ENCODE results near the gene PACSIN3.

PACSIN3 gene

GRCh38 chr11:47176328-47177228 lies 9.7 kb downstream of the PACSIN3 start, which contains the start of gene ARFGAP2:
ARFGAP2 (minus strand) TSS chr11:47176879; CDS start chr11:47176853, 26 bp downstream.
- DNase-seq (ENCODE audit: low spot score), result peak; percentile 98

- no peak for DNase-seq (ENCODE audit: low spot score)
These were observed 10.4 kb downstream of the PACSIN3 start for GRCh38 chr11:47175746-47176327.

GRCh38 chr11:47172740-47173336 lies 13.4 kb downstream of the PACSIN3 start:
- DNase-seq (ENCODE audit: low spot score), result no peak

GRCh38 chr11:47171856-47172255 lies 14.4 kb downstream of the PACSIN3 start:
- DNase-seq (ENCODE audit: low spot score), result no peak

GRCh38 chr11:47171061-47171838 lies 15.0 kb downstream of the PACSIN3 start:
- DNase-seq (ENCODE audit: low spot score), result no peak

- DNase-seq (ENCODE audit: low spot score), result no peak
These were observed 19.9 kb downstream of the PACSIN3 start for GRCh38 chr11:47166368-47166767.

- no peak for DNase-seq (ENCODE audit: low spot score)
These were observed 20.9 kb downstream of the PACSIN3 start for GRCh38 chr11:47165253-47165840.

- DNase-seq (ENCODE audit: low spot score), result no peak
These were observed 21.9 kb downstream of the PACSIN3 start for GRCh38 chr11:47164321-47164720.

- no peak for DNase-seq (ENCODE audit: low spot score)
These were observed 22.3 kb downstream of the PACSIN3 start for GRCh38 chr11:47163898-47164297.

GRCh38 chr11:47163193-47163592 lies 23.0 kb downstream of the PACSIN3 start:
- no peak for DNase-seq (ENCODE audit: low spot score)

GRCh38 chr11:47162426-47162825 lies 23.8 kb downstream of the PACSIN3 start:
- no peak for DNase-seq (ENCODE audit: low spot score)

GRCh38 chr11:47161890-47162289 lies 24.3 kb downstream of the PACSIN3 start:
- DNase-seq (ENCODE audit: low spot score), result no peak

- DNase-seq (ENCODE audit: low spot score), result peak; percentile 66
These were observed 24.9 kb downstream of the PACSIN3 start for GRCh38 chr11:47161134-47161854.

- DNase-seq (ENCODE audit: low spot score), result no peak
These were observed 25.5 kb downstream of the PACSIN3 start for GRCh38 chr11:47160753-47161133.

GRCh38 chr11:47158242-47158641 lies 28.0 kb downstream of the PACSIN3 start:
- peak; percentile 52 for DNase-seq (ENCODE audit: low spot score)

GRCh38 chr11:47157805-47158204 lies 28.4 kb downstream of the PACSIN3 start:
- DNase-seq (ENCODE audit: low spot score), result no peak

- DNase-seq (ENCODE audit: low spot score), result no peak
These were observed 29.3 kb downstream of the PACSIN3 start for GRCh38 chr11:47156951-47157350.

- no peak for DNase-seq (ENCODE audit: low spot score)
These were observed 29.9 kb downstream of the PACSIN3 start for GRCh38 chr11:47156333-47156732.

- DNase-seq (ENCODE audit: low spot score), result no peak
These were observed 30.4 kb downstream of the PACSIN3 start for GRCh38 chr11:47155879-47156278.

GRCh38 chr11:47154616-47155570 lies 31.3 kb downstream of the PACSIN3 start:
- no peak for DNase-seq (ENCODE audit: low spot score)

Measured in putamen (tissue), 1 donor.